NCI-H82 (cell line): ENCODE data around the gene BEST1.

Experiments
- DNase-seq: peaks from one replicate; lab custom pipeline; 2025; lab: John Stamatoyannopoulos, UW

BEST1 gene

GRCh38 chr11:61950035-61950547 lies at the start of gene BEST1:
TSS of gene BEST1 (plus strand) at chr11:61950351. CDS start at chr11:61951807, 1,456 bp downstream.
- no peak for DNase-seq

- no peak for DNase-seq
Observed at GRCh38 chr11:61901397-61901796, 48.8 kb upstream of the BEST1 start.

GRCh38 chr11:61902313-61902712 lies 47.8 kb upstream of the BEST1 start:
- DNase-seq: no peak

GRCh38 chr11:61903845-61904244 lies 46.3 kb upstream of the BEST1 start:
- no peak for DNase-seq

GRCh38 chr11:61904539-61905048 lies 45.6 kb upstream of the BEST1 start:
- DNase-seq: peak; percentile 39

GRCh38 chr11:61905067-61905696 lies 45.0 kb upstream of the BEST1 start:
- DNase-seq: no peak

GRCh38 chr11:61905801-61906521 lies 44.2 kb upstream of the BEST1 start:
- DNase-seq: no peak

- DNase-seq: no peak
Observed at GRCh38 chr11:61906522-61906909, 43.6 kb upstream of the BEST1 start.

GRCh38 chr11:61907282-61907681 lies 42.9 kb upstream of the BEST1 start:
- DNase-seq: no peak

GRCh38 chr11:61907871-61908729 lies 42.1 kb upstream of the BEST1 start:
- no peak for DNase-seq

- DNase-seq: no peak
Observed at GRCh38 chr11:61908730-61909316, 41.3 kb upstream of the BEST1 start.

GRCh38 chr11:61910187-61911127 lies 39.7 kb upstream of the BEST1 start:
- DNase-seq: no peak

- DNase-seq: no peak
Observed at GRCh38 chr11:61911128-61911700, 38.9 kb upstream of the BEST1 start.

GRCh38 chr11:61911701-61912529 lies 38.2 kb upstream of the BEST1 start:
- no peak for DNase-seq

GRCh38 chr11:61912530-61912898 lies 37.6 kb upstream of the BEST1 start:
- no peak for DNase-seq

- no peak for DNase-seq
Observed at GRCh38 chr11:61912991-61913698, 37.0 kb upstream of the BEST1 start.

- no peak for DNase-seq
Observed at GRCh38 chr11:61913699-61914395, 36.3 kb upstream of the BEST1 start.

- no peak for DNase-seq
Observed at GRCh38 chr11:61914471-61915171, 35.5 kb upstream of the BEST1 start.
